GM20431 (cell line): ENCODE measurements around the gene PARP9.

Experiments used
- in situ Hi-C: fragments of 300-500 bp; cut with MseI, MboI; formaldehyde crosslinking; loops from one replicate; pipeline ENCODE4 v1.15.0; 2020; ENCODE audit warnings: low sequenced_read_pairs; ENCODE audit not compliant: unreplicated experiment

The PARP9 gene

GRCh38 chr3:122498152-122498551 lies 65.9 kb downstream of the PARP9 start:
- in situ Hi-C loops, result no loop called here

GRCh38 chr3:122497425-122497824 lies 66.7 kb downstream of the PARP9 start:
- in situ Hi-C loops, result no loop called here

DNA sequence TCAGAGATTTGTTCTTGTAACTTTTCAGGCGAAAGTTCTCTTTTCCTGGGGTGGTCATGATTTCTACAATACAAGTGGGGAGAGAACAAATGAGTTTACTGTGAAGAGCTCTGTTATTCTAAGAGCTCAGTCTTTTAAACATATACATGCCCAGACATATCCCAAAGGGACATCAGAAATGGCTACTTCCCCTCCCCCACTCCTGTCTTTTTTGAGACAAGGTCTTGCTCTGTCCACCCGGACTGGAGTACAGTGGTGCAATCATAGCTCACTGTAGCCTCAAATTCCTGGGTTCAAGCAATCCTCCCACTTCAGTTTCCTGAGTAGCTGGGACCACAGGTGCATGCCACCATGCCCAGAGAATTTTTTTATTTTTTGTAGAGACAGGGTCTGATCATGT lies 67.6 kb downstream of the PARP9 start:
- in situ Hi-C loops, result no loop called here

DNA sequence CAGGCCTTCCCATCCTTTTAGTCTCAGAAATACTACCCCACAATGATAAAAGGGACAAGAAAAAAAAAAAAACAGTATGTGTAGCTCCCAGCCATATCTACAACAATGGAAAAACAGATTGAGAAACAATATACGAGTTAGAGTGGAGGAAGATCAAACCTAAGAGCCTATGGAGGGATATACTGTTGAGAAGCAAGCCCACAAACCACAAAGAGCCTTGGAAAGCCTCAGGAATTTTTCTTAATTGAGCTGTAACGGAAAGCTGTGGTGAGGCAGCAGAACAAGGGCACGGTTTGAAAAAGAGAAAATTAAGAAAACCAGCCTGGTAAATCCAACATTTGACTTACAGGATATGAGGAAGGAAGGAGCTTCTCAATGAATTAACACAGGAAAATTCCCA lies 70.8 kb downstream of the PARP9 start:
- in situ Hi-C loops, result no loop called here

- in situ Hi-C loops, result no loop called here
Observed at GRCh38 chr3:122488262-122488973, 75.7 kb downstream of the PARP9 start.

DNA sequence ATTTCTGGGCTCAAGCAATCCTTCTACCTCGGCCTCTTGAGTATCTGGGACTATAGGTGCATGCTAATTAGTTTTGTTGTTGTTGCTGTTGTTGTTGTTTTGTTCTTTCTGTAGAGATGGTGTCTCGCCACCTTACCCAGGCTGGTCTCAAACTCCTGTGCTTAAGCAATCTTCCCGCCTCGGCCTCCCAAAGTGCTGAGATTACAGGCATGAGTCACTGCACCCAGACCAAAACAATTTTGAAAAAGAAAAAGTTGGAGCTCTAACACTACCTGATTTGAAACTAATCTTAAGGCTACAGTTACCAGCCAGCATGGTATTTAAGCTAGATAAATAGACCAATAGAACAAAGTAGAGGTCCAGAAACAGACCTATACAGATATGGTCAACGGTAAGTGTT lies 79.1 kb downstream of the PARP9 start:
- in situ Hi-C loops, result no loop called here

GRCh38 chr3:122481390-122481789 lies 82.7 kb downstream of the PARP9 start:
- in situ Hi-C loops, result no loop called here
